ENCODE results near the gene PYGB.

Gene PYGB

DNA sequence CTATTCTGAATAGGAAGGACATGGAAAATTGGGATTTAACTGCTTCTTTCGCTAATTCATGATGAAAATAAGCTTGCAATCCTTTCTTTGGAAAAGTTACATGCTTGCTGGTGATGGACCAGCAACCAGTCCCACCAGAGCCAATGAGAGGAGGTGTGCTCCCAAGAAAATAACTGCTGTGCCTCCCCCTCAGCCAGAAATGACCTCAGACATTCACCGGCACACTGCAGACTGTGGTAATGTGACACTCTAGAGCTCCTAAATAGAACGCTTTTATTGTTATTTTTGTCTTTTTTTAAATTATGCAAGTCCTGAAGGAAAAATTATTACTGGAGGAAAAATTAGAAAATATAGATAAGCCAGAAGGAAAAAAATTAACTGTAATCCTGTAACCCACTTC is 2.6 kb downstream of the PYGB start (continued):
- TF ChIP-seq, protein P1, sequence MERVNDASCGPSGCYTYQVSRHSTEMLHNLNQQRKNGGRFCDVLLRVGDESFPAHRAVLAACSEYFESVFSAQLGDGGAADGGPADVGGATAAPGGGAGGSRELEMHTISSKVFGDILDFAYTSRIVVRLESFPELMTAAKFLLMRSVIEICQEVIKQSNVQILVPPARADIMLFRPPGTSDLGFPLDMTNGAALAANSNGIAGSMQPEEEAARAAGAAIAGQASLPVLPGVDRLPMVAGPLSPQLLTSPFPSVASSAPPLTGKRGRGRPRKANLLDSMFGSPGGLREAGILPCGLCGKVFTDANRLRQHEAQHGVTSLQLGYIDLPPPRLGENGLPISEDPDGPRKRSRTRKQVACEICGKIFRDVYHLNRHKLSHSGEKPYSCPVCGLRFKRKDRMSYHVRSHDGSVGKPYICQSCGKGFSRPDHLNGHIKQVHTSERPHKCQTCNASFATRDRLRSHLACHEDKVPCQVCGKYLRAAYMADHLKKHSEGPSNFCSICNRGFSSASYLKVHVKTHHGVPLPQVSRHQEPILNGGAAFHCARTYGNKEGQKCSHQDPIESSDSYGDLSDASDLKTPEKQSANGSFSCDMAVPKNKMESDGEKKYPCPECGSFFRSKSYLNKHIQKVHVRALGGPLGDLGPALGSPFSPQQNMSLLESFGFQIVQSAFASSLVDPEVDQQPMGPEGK (tag by site-specific recombination; IDR thresholded peaks at IDR 0.05): peak; percentile 50; the same call in 1 of the 2 replicates
- no peak for TF ChIP-seq ZBTB48 (tag by site-specific recombination; IDR thresholded peaks at IDR 0.05)
- TF ChIP-seq, protein P2, sequence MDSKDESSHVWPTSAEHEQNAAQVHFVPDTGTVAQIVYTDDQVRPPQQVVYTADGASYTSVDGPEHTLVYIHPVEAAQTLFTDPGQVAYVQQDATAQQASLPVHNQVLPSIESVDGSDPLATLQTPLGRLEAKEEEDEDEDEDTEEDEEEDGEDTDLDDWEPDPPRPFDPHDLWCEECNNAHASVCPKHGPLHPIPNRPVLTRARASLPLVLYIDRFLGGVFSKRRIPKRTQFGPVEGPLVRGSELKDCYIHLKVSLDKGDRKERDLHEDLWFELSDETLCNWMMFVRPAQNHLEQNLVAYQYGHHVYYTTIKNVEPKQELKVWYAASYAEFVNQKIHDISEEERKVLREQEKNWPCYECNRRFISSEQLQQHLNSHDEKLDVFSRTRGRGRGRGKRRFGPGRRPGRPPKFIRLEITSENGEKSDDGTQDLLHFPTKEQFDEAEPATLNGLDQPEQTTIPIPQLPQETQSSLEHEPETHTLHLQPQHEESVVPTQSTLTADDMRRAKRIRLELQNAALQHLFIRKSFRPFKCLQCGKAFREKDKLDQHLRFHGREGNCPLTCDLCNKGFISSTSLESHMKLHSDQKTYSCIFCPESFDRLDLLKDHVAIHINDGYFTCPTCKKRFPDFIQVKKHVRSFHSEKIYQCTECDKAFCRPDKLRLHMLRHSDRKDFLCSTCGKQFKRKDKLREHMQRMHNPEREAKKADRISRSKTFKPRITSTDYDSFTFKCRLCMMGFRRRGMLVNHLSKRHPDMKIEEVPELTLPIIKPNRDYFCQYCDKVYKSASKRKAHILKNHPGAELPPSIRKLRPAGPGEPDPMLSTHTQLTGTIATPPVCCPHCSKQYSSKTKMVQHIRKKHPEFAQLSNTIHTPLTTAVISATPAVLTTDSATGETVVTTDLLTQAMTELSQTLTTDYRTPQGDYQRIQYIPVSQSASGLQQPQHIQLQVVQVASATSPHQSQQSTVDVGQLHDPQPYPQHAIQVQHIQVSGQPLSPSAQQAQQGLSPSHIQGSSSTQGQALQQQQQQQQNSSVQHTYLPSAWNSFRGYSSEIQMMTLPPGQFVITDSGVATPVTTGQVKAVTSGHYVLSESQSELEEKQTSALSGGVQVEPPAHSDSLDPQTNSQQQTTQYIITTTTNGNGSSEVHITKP (tag by site-specific recombination; IDR thresholded peaks at IDR 0.05): peak; percentile 30; the same call in 1 of the 2 replicates
- TF ChIP-seq, protein P3, sequence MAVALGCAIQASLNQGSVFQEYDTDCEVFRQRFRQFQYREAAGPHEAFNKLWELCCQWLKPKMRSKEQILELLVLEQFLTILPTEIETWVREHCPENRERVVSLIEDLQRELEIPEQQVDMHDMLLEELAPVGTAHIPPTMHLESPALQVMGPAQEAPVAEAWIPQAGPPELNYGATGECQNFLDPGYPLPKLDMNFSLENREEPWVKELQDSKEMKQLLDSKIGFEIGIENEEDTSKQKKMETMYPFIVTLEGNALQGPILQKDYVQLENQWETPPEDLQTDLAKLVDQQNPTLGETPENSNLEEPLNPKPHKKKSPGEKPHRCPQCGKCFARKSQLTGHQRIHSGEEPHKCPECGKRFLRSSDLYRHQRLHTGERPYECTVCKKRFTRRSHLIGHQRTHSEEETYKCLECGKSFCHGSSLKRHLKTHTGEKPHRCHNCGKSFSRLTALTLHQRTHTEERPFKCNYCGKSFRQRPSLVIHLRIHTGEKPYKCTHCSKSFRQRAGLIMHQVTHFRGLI (tag by site-specific recombination; IDR thresholded peaks at IDR 0.05): no peak
- TF ChIP-seq, protein P4, sequence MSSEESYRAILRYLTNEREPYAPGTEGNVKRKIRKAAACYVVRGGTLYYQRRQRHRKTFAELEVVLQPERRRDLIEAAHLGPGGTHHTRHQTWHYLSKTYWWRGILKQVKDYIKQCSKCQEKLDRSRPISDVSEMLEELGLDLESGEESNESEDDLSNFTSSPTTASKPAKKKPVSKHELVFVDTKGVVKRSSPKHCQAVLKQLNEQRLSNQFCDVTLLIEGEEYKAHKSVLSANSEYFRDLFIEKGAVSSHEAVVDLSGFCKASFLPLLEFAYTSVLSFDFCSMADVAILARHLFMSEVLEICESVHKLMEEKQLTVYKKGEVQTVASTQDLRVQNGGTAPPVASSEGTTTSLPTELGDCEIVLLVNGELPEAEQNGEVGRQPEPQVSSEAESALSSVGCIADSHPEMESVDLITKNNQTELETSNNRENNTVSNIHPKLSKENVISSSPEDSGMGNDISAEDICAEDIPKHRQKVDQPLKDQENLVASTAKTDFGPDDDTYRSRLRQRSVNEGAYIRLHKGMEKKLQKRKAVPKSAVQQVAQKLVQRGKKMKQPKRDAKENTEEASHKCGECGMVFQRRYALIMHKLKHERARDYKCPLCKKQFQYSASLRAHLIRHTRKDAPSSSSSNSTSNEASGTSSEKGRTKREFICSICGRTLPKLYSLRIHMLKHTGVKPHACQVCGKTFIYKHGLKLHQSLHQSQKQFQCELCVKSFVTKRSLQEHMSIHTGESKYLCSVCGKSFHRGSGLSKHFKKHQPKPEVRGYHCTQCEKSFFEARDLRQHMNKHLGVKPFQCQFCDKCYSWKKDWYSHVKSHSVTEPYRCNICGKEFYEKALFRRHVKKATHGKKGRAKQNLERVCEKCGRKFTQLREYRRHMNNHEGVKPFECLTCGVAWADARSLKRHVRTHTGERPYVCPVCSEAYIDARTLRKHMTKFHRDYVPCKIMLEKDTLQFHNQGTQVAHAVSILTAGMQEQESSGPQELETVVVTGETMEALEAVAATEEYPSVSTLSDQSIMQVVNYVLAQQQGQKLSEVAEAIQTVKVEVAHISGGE (tag by site-specific recombination; conservative IDR thresholded peaks at IDR 0.05; ENCODE audit: low read depth): no peak
- TF ChIP-seq ZNF239 (tag by site-specific recombination; IDR thresholded peaks at IDR 0.05): no peak
- TF ChIP-seq ZNF350 (tag by site-specific recombination; IDR thresholded peaks at IDR 0.05): no peak
- TF ChIP-seq IKZF3 (tag by site-specific recombination; IDR thresholded peaks at IDR 0.05): peak; percentile 85
- peak; percentile 51 for TF ChIP-seq ZNF600 (tag by site-specific recombination; IDR thresholded peaks at IDR 0.05)
- 0 out of 2 replicates have a peak, but pooled peaks have one; percentile 17 for TF ChIP-seq SP2 (tag by site-specific recombination; IDR thresholded peaks at IDR 0.05)
- TF ChIP-seq ZNF610 (tag by site-specific recombination; IDR thresholded peaks at IDR 0.05; ENCODE audit: borderline replicate concordance): no peak
- no peak for TF ChIP-seq GLI4 (tag by site-specific recombination; IDR thresholded peaks at IDR 0.05)
- TF ChIP-seq ZNF274 (IDR thresholded peaks at IDR 0.05; ENCODE audit: low read length): no peak
- no peak for TF ChIP-seq ZNF274 (tag by site-specific recombination; IDR thresholded peaks at IDR 0.05; ENCODE audit: borderline replicate concordance)
- TF ChIP-seq ZNF16 (tag by site-specific recombination; IDR thresholded peaks at IDR 0.05; ENCODE audit: low read depth): peak; percentile 62; the same call in 1 of the 2 replicates
- no peak for TF ChIP-seq ZNF394 (tag by site-specific recombination; IDR thresholded peaks at IDR 0.05; ENCODE audit: borderline replicate concordance)
- TF ChIP-seq KLF10 (tag by site-specific recombination; IDR thresholded peaks at IDR 0.05): 0 out of 2 replicates have a peak, but pooled peaks have one; percentile 15
- TF ChIP-seq, protein P5, sequence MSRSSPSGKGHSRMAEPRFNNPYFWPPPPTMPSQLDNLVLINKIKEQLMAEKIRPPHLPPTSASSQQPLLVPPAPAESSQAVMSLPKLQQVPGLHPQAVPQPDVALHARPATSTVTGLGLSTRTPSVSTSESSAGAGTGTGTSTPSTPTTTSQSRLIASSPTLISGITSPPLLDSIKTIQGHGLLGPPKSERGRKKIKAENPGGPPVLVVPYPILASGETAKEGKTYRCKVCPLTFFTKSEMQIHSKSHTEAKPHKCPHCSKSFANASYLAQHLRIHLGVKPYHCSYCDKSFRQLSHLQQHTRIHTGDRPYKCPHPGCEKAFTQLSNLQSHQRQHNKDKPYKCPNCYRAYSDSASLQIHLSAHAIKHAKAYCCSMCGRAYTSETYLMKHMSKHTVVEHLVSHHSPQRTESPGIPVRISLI (tag by site-specific recombination; IDR thresholded peaks at IDR 0.05): 0 out of 2 replicates have a peak, but pooled peaks have one; percentile 18
- no peak for TF ChIP-seq MEIS1 (CRISPR knock-in tag; IDR thresholded peaks at IDR 0.05; ENCODE audit: borderline replicate concordance)
- no peak for TF ChIP-seq EGR2 (tag by site-specific recombination; IDR thresholded peaks at IDR 0.05; ENCODE audit: low read depth)
- no peak for TF ChIP-seq ZNF37A (tag by site-specific recombination; IDR thresholded peaks at IDR 0.05)
- TF ChIP-seq ZNF555 (tag by site-specific recombination; conservative IDR thresholded peaks at IDR 0.05): no peak
- no peak for TF ChIP-seq ZNF530 (tag by site-specific recombination; IDR thresholded peaks at IDR 0.05; ENCODE audit: low read depth)
- TF ChIP-seq ZNF514 (tag by site-specific recombination; IDR thresholded peaks at IDR 0.05): no peak
- no peak for TF ChIP-seq ZNF10 (tag by site-specific recombination; IDR thresholded peaks at IDR 0.05)
- TF ChIP-seq, protein P6, sequence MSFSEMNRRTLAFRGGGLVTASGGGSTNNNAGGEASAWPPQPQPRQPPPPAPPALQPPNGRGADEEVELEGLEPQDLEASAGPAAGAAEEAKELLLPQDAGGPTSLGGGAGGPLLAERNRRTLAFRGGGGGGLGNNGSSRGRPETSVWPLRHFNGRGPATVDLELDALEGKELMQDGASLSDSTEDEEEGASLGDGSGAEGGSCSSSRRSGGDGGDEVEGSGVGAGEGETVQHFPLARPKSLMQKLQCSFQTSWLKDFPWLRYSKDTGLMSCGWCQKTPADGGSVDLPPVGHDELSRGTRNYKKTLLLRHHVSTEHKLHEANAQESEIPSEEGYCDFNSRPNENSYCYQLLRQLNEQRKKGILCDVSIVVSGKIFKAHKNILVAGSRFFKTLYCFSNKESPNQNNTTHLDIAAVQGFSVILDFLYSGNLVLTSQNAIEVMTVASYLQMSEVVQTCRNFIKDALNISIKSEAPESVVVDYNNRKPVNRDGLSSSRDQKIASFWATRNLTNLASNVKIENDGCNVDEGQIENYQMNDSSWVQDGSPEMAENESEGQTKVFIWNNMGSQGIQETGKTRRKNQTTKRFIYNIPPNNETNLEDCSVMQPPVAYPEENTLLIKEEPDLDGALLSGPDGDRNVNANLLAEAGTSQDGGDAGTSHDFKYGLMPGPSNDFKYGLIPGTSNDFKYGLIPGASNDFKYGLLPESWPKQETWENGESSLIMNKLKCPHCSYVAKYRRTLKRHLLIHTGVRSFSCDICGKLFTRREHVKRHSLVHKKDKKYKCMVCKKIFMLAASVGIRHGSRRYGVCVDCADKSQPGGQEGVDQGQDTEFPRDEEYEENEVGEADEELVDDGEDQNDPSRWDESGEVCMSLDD (tag by site-specific recombination; IDR thresholded peaks at IDR 0.05): no peak
